Mesenchymal stem cell (in vitro differentiated cells and primary cell): ENCODE results near the gene PSME2.

Experiments used
- DNase-seq: peaks from one replicate; pipeline ENCODE4 v3.0.0-alpha.2; 2013
- H2AFZ ChIP-seq: one replicate; pipeline ENCODE4 v1.6.1; 2013; ENCODE audit warnings: low read depth, mild to moderate bottlenecking, control low read depth, inconsistent platforms, low read length, moderate library complexity
- H2AK5ac ChIP-seq: 2 replicates; pipeline ENCODE4 v1.6.1; 2013; ENCODE audit warnings: low read length, moderate library complexity, mild to moderate bottlenecking, inconsistent platforms; ENCODE audit not compliant: severe bottlenecking
- H2BK120ac ChIP-seq: one replicate; pipeline ENCODE4 v1.6.1; 2013; ENCODE audit warnings: low read depth, mild to moderate bottlenecking, inconsistent platforms, low read length, moderate library complexity
- H2BK12ac ChIP-seq, 2 experiments: one replicate each; pipeline ENCODE4 v1.6.1; 2013; ENCODE audit warnings: inconsistent platforms in 2 of 2, low read length in 2 of 2, mild to moderate bottlenecking in 2 of 2, moderate library complexity in 2 of 2, control low read depth in 1 of 2
- H2BK15ac ChIP-seq: one replicate; pipeline ENCODE4 v1.6.1; 2013; ENCODE audit warnings: mild to moderate bottlenecking, low read depth, inconsistent platforms; ENCODE audit not compliant: poor library complexity, severe bottlenecking
- H2BK5ac ChIP-seq: 2 replicates; pipeline ENCODE4 v1.6.1; 2013; ENCODE audit warnings: low read depth, mild to moderate bottlenecking, low read length, control low read depth, inconsistent platforms; ENCODE audit not compliant: poor library complexity, severe bottlenecking
- H3K14ac ChIP-seq, 2 experiments: one replicate each; pipeline ENCODE4 v1.6.1; 2013; ENCODE audit warnings: inconsistent platforms in 2 of 2, low read length in 2 of 2, control low read depth in 1 of 2, mild to moderate bottlenecking in 1 of 2, moderate library complexity in 1 of 2
- H3K18ac ChIP-seq, 2 experiments: one replicate each; pipeline ENCODE4 v1.6.1; 2013; ENCODE audit warnings: inconsistent platforms in 2 of 2, low read length in 2 of 2, control low read depth in 1 of 2, low read depth in 1 of 2, mild to moderate bottlenecking in 1 of 2
- H3K23ac ChIP-seq, 2 experiments: one replicate each; pipeline ENCODE4 v1.6.1; 2013; ENCODE audit warnings: inconsistent platforms in 2 of 2, low read length in 2 of 2, mild to moderate bottlenecking in 2 of 2, moderate library complexity in 2 of 2, control low read depth in 1 of 2
- H3K27ac ChIP-seq: 2 replicates; pipeline ENCODE4 v1.5.1; 2013; ENCODE audit warnings: mild to moderate bottlenecking, moderate library complexity, low read length, control low read depth, inconsistent platforms; ENCODE audit not compliant: poor library complexity, severe bottlenecking
- H3K27me3 ChIP-seq, 2 experiments: 2 replicates each; pipeline versions ENCODE4 v1.6.1 to v1.7.0; 2013; ENCODE audit warnings: low read length in 2 of 2, mild to moderate bottlenecking in 2 of 2, moderate library complexity in 2 of 2, control low read depth in 1 of 2, inconsistent platforms in 1 of 2; ENCODE audit not compliant: control insufficient read depth in 1 of 2, insufficient read depth in 1 of 2
- H3K36me3 ChIP-seq, 2 experiments: 2 replicates each; pipeline versions ENCODE4 v1.6.1 to v1.7.0; 2013; ENCODE audit warnings: low read length in 2 of 2, control low read depth in 1 of 2, inconsistent platforms in 1 of 2, low read depth in 1 of 2, mild to moderate bottlenecking in 1 of 2; ENCODE audit not compliant: insufficient read depth in 2 of 2, control insufficient read depth in 1 of 2
- H3K4ac ChIP-seq, 2 experiments: one replicate each; pipeline ENCODE4 v1.6.1; 2013; ENCODE audit warnings: inconsistent platforms in 2 of 2, low read length in 2 of 2, mild to moderate bottlenecking in 2 of 2, moderate library complexity in 2 of 2, control low read depth in 1 of 2, low read depth in 1 of 2
- H3K4me1 ChIP-seq: 2 replicates; pipeline ENCODE4 v1.6.1; 2013; ENCODE audit warnings: low read depth, low read length, control low read depth; ENCODE audit not compliant: control insufficient read depth, insufficient read depth
- H3K4me2 ChIP-seq: 2 replicates; pipeline ENCODE4 v1.6.1; 2013; ENCODE audit warnings: low read length, mild to moderate bottlenecking, inconsistent platforms; ENCODE audit not compliant: poor library complexity, severe bottlenecking
- H3K4me3 ChIP-seq, 2 experiments: 2 replicates each; pipeline versions ENCODE4 v1.5.1 to v1.7.0; 2013; ENCODE audit warnings: low read length in 2 of 2, mild to moderate bottlenecking in 2 of 2, control low read depth in 1 of 2, low read depth in 1 of 2; ENCODE audit not compliant: insufficient read depth in 1 of 2
- H3K79me1 ChIP-seq: replicated peaks from 2 replicates; pipeline ENCODE4 v1.6.1; 2013; ENCODE audit warnings: mild to moderate bottlenecking, control low read depth, low read length, inconsistent platforms; ENCODE audit not compliant: poor library complexity, severe bottlenecking
- H3K9ac ChIP-seq: 2 replicates; pipeline ENCODE4 v1.7.0; 2013; ENCODE audit warnings: mild to moderate bottlenecking, low read length, moderate library complexity
- H3K9me3 ChIP-seq: 2 replicates; pipeline ENCODE4 v1.7.0; 2013; ENCODE audit warnings: mild to moderate bottlenecking, low read length; ENCODE audit not compliant: control insufficient read depth
- H4K8ac ChIP-seq: one replicate; pipeline ENCODE4 v1.6.1; 2013; ENCODE audit warnings: inconsistent platforms, mild to moderate bottlenecking, low read length, moderate library complexity
- H4K91ac ChIP-seq: one replicate; pipeline ENCODE4 v1.6.1; 2013; ENCODE audit warnings: mild to moderate bottlenecking, low read length, inconsistent platforms
- WGBS: methylation state at CpG from one replicate; pipeline ENCODE4 v1.1.7; 2013; ENCODE audit warnings: mixed read lengths; 5-methylcytosine and 5-hydroxymethylcytosine counted together

The PSME2 gene

GRCh38 chr14:24167469-24168114, 21.2 kb upstream of the PSME2 start:
- H3K4me2 ChIP-seq, result no peak overlapping the region
- H2BK12ac ChIP-seq, result no peak overlapping the region
- H3K9me3 ChIP-seq, result no peaks in the 10 kb centered on the region
- no peak overlapping the region for H2AK5ac ChIP-seq
- H3K36me3 ChIP-seq, result peaks cover 77 to 78% of the 10 kb centered on the region in 2 experiments
- no peak overlapping the region for H4K91ac ChIP-seq
- no peak overlapping the region for H3K4me3 ChIP-seq
- H3K27ac ChIP-seq, result no peak overlapping the region
- H2BK5ac ChIP-seq, result no peak overlapping the region
- H4K8ac ChIP-seq, result no peak overlapping the region
- no peak overlapping the region for H3K9ac ChIP-seq
- H3K4me1 ChIP-seq, result peaks cover 10% of the 10 kb centered on the region
- no peak overlapping the region for H3K18ac ChIP-seq
- H2AFZ ChIP-seq, result no peak overlapping the region
- H3K14ac ChIP-seq, result peak overlapping the region in 1 of 2 experiments; percentile 7
- no peak overlapping the region for H2BK15ac ChIP-seq
- H3K4ac ChIP-seq, result no peak overlapping the region
- 98% methylated on average over 3 of the region's 3 CpGs for WGBS
- H3K27me3 ChIP-seq, result no peaks in the 10 kb centered on the region
- no peak overlapping the region for H3K23ac ChIP-seq
- no peak for DNase-seq
- peaks cover 28% of the 10 kb centered on the region for H3K79me1 ChIP-seq
- H2BK120ac ChIP-seq, result no peak overlapping the region

- Histone ChIP-seq H3K79me1 (peaks cover 28% of the 10 kb centered on the region), H3K4me1 (peaks cover 14% of the 10 kb centered on the region), H2BK12ac (no peak overlapping the region), H3K36me3 (peaks cover 61 to 72% of the 10 kb centered on the region in 2 experiments), H3K27ac (no peak overlapping the region), H2AK5ac (no peak overlapping the region), H2BK120ac (no peak overlapping the region), H2AFZ (no peak overlapping the region), H4K8ac (no peak overlapping the region), H2BK5ac (no peak overlapping the region), H3K4ac (no peak overlapping the region), H3K27me3 (no peaks in the 10 kb centered on the region), H3K9me3 (no peaks in the 10 kb centered on the region), H3K9ac (no peak overlapping the region), H3K4me2 (no peak overlapping the region), H2BK15ac (no peak overlapping the region), H3K18ac (no peak overlapping the region), H4K91ac (no peak overlapping the region), H3K4me3 (no peak overlapping the region), H3K14ac (no peak overlapping the region), H3K23ac (no peak overlapping the region)
- no peak for DNase-seq
- 92% methylated on average over 5 of the region's 5 CpGs for WGBS
Measured at GRCh38 chr14:24165785-24166184, 19.4 kb upstream of the PSME2 start.

- 97% methylated on average over 14 of the region's 14 CpGs for WGBS
- no peak overlapping the region for H3K4ac ChIP-seq
- no peak overlapping the region for H2BK15ac ChIP-seq
- H3K9ac ChIP-seq, result no peak overlapping the region
- H2AK5ac ChIP-seq, result no peak overlapping the region
- H4K91ac ChIP-seq, result no peak overlapping the region
- no peaks in the 10 kb centered on the region for H3K9me3 ChIP-seq
- H3K36me3 ChIP-seq, result peaks cover 65 to 77% of the 10 kb centered on the region in 2 experiments
- H2BK120ac ChIP-seq, result no peak overlapping the region
- no peak overlapping the region for H3K14ac ChIP-seq
- H3K4me2 ChIP-seq, result no peak overlapping the region
- H3K23ac ChIP-seq, result no peak overlapping the region
- no peak overlapping the region for H3K18ac ChIP-seq
- DNase-seq, result no peak
- no peak overlapping the region for H2BK12ac ChIP-seq
- H3K27ac ChIP-seq, result no peak overlapping the region
- H2AFZ ChIP-seq, result no peak overlapping the region
- peaks cover 19% of the 10 kb centered on the region for H3K4me1 ChIP-seq
- no peak overlapping the region for H4K8ac ChIP-seq
- H3K79me1 ChIP-seq, result peaks cover 28% of the 10 kb centered on the region
- no peak overlapping the region for H3K4me3 ChIP-seq
- H3K27me3 ChIP-seq, result no peaks in the 10 kb centered on the region
- H2BK5ac ChIP-seq, result no peak overlapping the region
Measured at GRCh38 chr14:24164518-24164991, 18.1 kb upstream of the PSME2 start.

GRCh38 chr14:24162093-24162492, 15.7 kb upstream of the PSME2 start:
- no peak overlapping the region for H2AFZ ChIP-seq
- H2BK15ac ChIP-seq, result no peak overlapping the region
- no peak overlapping the region for H4K8ac ChIP-seq
- H3K9me3 ChIP-seq, result no peaks in the 10 kb centered on the region
- peak overlapping the region in 1 of 2 experiments; percentile 19 for H3K14ac ChIP-seq
- H2BK5ac ChIP-seq, result no peak overlapping the region
- H3K4me3 ChIP-seq, result peak overlapping the region in 1 of 2 experiments; percentile 96
- no peak overlapping the region for H2BK120ac ChIP-seq
- H3K79me1 ChIP-seq, result peaks cover 28% of the 10 kb centered on the region
- WGBS, result 91% methylated on average over 8 of the region's 8 CpGs
- H4K91ac ChIP-seq, result no peak overlapping the region
- DNase-seq, result peak; percentile 22
- peaks cover 67 to 75% of the 10 kb centered on the region in 2 experiments for H3K36me3 ChIP-seq
- H2AK5ac ChIP-seq, result peak overlapping the region; percentile 8
- peak overlapping the region; percentile 21 to 59 for H2BK12ac ChIP-seq
- H3K27me3 ChIP-seq, result no peaks in the 10 kb centered on the region
- H3K9ac ChIP-seq, result peak overlapping the region; percentile 99
- H3K4ac ChIP-seq, result no peak overlapping the region
- H3K4me1 ChIP-seq, result peaks cover 19% of the 10 kb centered on the region
- peak overlapping the region in 1 of 2 experiments; percentile 91 for H3K18ac ChIP-seq
- no peak overlapping the region for H3K23ac ChIP-seq
- H3K4me2 ChIP-seq, result peak overlapping the region; percentile 80
- no peak overlapping the region for H3K27ac ChIP-seq
